HEK293 (cell line): ENCODE data around the gene NFIC.

Experiments used
- EGR2 ChIP-seq: fragments of 450-650 bp; formaldehyde crosslinking; IDR thresholded peaks from 2 replicates; pipeline ENCODE4 v1.5.1; 2016; ENCODE audit warnings: low read depth, missing biosample characterization, missing genetic modification characterization
- PATZ1 ChIP-seq: fragments of 450-650 bp; formaldehyde crosslinking; IDR thresholded peaks from 2 replicates; pipeline ENCODE4 v1.5.1; 2016; ENCODE audit warnings: missing biosample characterization, missing genetic modification characterization
- ZBTB8A ChIP-seq: fragments of 450-650 bp; formaldehyde crosslinking; IDR thresholded peaks from 2 replicates; pipeline ENCODE4 v1.5.1; 2016; ENCODE audit warnings: missing biosample characterization, missing genetic modification characterization
- ZNF155 ChIP-seq: fragments of 450-650 bp; formaldehyde crosslinking; IDR thresholded peaks from 2 replicates; pipeline ENCODE4 v1.5.1; 2016; ENCODE audit warnings: missing biosample characterization, missing genetic modification characterization
- ZNF571 ChIP-seq: fragments of 450-650 bp; formaldehyde crosslinking; IDR thresholded peaks from 2 replicates; pipeline ENCODE4 v1.5.0; 2017; ENCODE audit warnings: missing biosample characterization, missing genetic modification characterization
- ZNF623 ChIP-seq: fragments of 450-650 bp; formaldehyde crosslinking; IDR thresholded peaks from 2 replicates; pipeline ENCODE4 v1.5.1; 2016; ENCODE audit warnings: missing biosample characterization, missing genetic modification characterization
- ZNF843 ChIP-seq: fragments of 450-650 bp; formaldehyde crosslinking; IDR thresholded peaks from 2 replicates; pipeline ENCODE4 v1.5.1; 2016; ENCODE audit warnings: missing biosample characterization, missing genetic modification characterization
- ZSCAN23 ChIP-seq: fragments of 450-650 bp; formaldehyde crosslinking; IDR thresholded peaks from 2 replicates; pipeline ENCODE4 v1.5.1; 2016; ENCODE audit warnings: missing biosample characterization, missing genetic modification characterization
- TF ChIP-seq, protein P1 (sequence below): fragments of 450-650 bp; formaldehyde crosslinking; IDR thresholded peaks from 2 replicates; pipeline ENCODE4 v1.5.1; 2016; ENCODE audit warnings: missing biosample characterization, missing genetic modification characterization
- TF ChIP-seq, protein P2 (sequence below): fragments of 450-650 bp; formaldehyde crosslinking; IDR thresholded peaks from 2 replicates; pipeline ENCODE4 v1.5.1; 2016; ENCODE audit warnings: missing biosample characterization, missing genetic modification characterization
- TF ChIP-seq, protein P3 (sequence below): fragments of 450-650 bp; formaldehyde crosslinking; IDR thresholded peaks from 2 replicates; pipeline ENCODE4 v1.5.1; 2016; ENCODE audit warnings: missing biosample characterization, missing genetic modification characterization

- TF ChIP-seq, protein P1, sequence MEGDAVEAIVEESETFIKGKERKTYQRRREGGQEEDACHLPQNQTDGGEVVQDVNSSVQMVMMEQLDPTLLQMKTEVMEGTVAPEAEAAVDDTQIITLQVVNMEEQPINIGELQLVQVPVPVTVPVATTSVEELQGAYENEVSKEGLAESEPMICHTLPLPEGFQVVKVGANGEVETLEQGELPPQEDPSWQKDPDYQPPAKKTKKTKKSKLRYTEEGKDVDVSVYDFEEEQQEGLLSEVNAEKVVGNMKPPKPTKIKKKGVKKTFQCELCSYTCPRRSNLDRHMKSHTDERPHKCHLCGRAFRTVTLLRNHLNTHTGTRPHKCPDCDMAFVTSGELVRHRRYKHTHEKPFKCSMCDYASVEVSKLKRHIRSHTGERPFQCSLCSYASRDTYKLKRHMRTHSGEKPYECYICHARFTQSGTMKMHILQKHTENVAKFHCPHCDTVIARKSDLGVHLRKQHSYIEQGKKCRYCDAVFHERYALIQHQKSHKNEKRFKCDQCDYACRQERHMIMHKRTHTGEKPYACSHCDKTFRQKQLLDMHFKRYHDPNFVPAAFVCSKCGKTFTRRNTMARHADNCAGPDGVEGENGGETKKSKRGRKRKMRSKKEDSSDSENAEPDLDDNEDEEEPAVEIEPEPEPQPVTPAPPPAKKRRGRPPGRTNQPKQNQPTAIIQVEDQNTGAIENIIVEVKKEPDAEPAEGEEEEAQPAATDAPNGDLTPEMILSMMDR (tag by site-specific recombination): no peak
- TF ChIP-seq ZSCAN23 (no peak), ZNF843 (no peak), ZNF571 (tag by site-specific recombination) (no peak), ZNF155 (tag by site-specific recombination) (no peak), ZBTB8A (peak; percentile 30; the same call in 1 of the 2 replicates), EGR2 (tag by site-specific recombination) (no peak), PATZ1 (no peak), ZNF623 (tag by site-specific recombination) (peak; percentile 58)
- TF ChIP-seq, protein P2, sequence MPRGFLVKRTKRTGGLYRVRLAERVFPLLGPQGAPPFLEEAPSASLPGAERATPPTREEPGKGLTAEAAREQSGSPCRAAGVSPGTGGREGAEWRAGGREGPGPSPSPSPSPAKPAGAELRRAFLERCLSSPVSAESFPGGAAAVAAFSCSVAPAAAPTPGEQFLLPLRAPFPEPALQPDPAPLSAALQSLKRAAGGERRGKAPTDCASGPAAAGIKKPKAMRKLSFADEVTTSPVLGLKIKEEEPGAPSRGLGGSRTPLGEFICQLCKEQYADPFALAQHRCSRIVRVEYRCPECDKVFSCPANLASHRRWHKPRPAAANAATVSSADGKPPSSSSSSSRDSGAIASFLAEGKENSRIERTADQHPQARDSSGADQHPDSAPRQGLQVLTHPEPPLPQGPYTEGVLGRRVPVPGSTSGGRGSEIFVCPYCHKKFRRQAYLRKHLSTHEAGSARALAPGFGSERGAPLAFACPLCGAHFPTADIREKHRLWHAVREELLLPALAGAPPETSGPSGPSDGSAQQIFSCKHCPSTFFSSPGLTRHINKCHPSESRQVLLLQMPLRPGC (tag by site-specific recombination): no peak
- TF ChIP-seq, protein P3, sequence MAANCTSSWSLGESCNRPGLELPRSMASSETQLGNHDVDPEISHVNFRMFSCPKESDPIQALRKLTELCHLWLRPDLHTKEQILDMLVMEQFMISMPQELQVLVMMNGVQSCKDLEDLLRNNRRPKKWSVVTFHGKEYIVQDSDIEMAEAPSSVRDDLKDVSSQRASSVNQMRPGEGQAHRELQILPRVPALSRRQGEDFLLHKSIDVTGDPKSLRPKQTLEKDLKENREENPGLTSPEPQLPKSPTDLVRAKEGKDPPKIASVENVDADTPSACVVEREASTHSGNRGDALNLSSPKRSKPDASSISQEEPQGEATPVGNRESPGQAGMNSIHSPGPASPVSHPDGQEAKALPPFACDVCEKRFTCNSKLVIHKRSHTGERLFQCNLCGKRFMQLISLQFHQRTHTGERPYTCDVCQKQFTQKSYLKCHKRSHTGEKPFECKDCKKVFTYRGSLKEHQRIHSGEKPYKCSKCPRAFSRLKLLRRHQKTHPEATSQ (tag by site-specific recombination): no peak
Measured at GRCh38 chr19:3420244-3420755, 53.9 kb downstream of the NFIC start.
